ENCODE results near the gene KCP. TPM values are rescaled to one million over a fixed set of nuclear protein-coding genes. Genes with fewer than 3 reads are reported as not detected.

The KCP gene
- total RNA-seq, 1 experiment from 2014 or later: 5.3 TPM

DNA sequence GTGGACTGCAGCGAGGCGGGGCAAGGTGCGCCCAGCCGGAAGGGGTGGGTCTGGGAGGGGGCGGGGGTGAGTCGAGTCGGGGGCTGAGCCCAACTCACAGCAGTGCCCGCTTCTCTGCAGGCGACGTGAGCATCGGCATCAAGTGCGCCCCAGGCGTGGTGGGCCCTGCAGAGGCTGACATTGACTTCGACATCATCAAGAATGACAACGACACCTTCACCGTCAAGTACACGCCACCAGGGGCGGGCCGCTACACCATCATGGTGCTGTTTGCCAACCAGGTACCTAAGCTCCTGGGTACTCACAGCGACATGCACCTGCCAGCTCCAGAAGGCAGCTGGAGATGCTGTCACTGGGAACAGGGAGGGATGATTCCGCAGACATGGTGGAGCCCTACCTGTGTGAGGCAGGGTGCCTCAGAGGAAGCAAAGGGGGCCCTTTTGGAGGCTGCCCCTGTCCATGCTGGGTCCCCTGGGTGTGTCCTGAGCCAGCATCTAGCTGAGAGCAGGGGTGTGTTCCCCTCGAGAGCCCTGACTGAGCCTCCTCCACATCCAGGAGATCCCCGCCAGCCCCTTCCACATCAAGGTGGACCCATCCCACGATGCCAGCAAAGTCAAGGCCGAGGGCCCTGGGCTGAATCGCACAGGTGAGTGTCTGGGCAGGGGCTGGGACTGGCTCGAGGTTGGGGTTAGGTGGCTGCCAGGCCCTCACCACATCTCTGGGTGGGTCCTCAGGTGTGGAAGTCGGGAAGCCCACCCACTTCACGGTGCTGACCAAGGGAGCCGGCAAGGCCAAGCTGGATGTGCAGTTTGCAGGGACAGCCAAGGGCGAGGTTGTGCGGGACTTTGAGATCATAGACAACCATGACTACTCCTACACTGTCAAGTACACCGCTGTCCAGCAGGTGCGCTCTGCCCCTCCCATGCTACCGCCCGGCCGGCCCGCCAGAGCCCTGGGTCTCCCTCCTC lies 67.6 kb downstream of the KCP start:
- no peaks in the 10 kb centered on the region for H3K79me1 ChIP-seq (ENCODE audit: insufficient read depth, low read depth, low read length, poor library complexity, severe bottlenecking)
- no peak overlapping the region for H2AFZ ChIP-seq (ENCODE audit: low read length)
- H3K9ac ChIP-seq (ENCODE audit: extremely low read depth, insufficient read length, low read length): no peak overlapping the region
- H2BK12ac ChIP-seq (ENCODE audit: insufficient read length, low read depth, low read length): no peak overlapping the region
- H2AK5ac ChIP-seq (ENCODE audit: insufficient read length, low read length): no peak overlapping the region
- H4K91ac ChIP-seq (ENCODE audit: insufficient read length, low read depth, low read length): no peak overlapping the region
- H2BK5ac ChIP-seq (ENCODE audit: insufficient read length, low read length): no peak overlapping the region
- H2BK15ac ChIP-seq (ENCODE audit: low read depth, low read length): no peak overlapping the region
- no peak for DNase-seq
- no peaks in the 10 kb centered on the region for H3K23me2 ChIP-seq (ENCODE audit: insufficient read length, low read depth, low read length, poor library complexity, severe bottlenecking)
- Mint-ChIP-seq H3K27ac (no peak overlapping the region), H3K9me3 (no peaks in the 10 kb centered on the region), H3K4me3 (no peak overlapping the region), H3K4me1 (peaks cover 2 to 14% of the 10 kb centered on the region in 2 experiments), H3K36me3 (ENCODE audit: insufficient read depth in 1 of 3, low read depth in 3 of 3) (peaks cover 0 to 6% (median 0%) of the 10 kb centered on the region in 3 experiments; a peak in 2 of 7 replicates), H3K27me3 (ENCODE audit: low read depth) (no peaks in the 10 kb centered on the region)
- no peak overlapping the region for H3K27ac ChIP-seq (ENCODE audit: insufficient read length, low read depth, low read length)
- no peak overlapping the region for H3T11ph ChIP-seq (ENCODE audit: low read length)
- no peak overlapping the region for H2BK20ac ChIP-seq (ENCODE audit: low read depth, low read length, poor library complexity, severe bottlenecking)
- no peaks in the 10 kb centered on the region for H3K4me1 ChIP-seq (ENCODE audit: insufficient read depth, low read length)
- H3K18ac ChIP-seq (ENCODE audit: insufficient read length, low read depth, low read length): no peak overlapping the region
- no peak overlapping the region for H3K4ac ChIP-seq (ENCODE audit: low read depth, low read length)
- H3K56ac ChIP-seq (ENCODE audit: insufficient read length, low read depth, low read length): no peak overlapping the region
- no peaks in the 10 kb centered on the region for H3K79me2 ChIP-seq (ENCODE audit: insufficient read depth, low read length)
- no peak for TF ChIP-seq CTCF (conservative IDR thresholded peaks at IDR 0.05)
- no peak overlapping the region for H3K23ac ChIP-seq (ENCODE audit: insufficient read length, low read depth, low read length)
- no peak overlapping the region for H3K14ac ChIP-seq (ENCODE audit: insufficient read depth, low read length)
- no peaks in the 10 kb centered on the region for H3K9me3 ChIP-seq (ENCODE audit: control insufficient read depth, low read depth, low read length)
- H4K5ac ChIP-seq (ENCODE audit: insufficient read length, low read depth, low read length): no peak overlapping the region
- H4K20me1 ChIP-seq (ENCODE audit: control insufficient read depth, insufficient read depth, insufficient read length): no peaks in the 10 kb centered on the region
- no peak overlapping the region for H2BK120ac ChIP-seq (ENCODE audit: low read depth, low read length, poor library complexity, severe bottlenecking)
- no CpG with 5 or more reads among the region's 38 CpGs for WGBS (ENCODE audit: extremely low coverage, insufficient read length, low lambda C conversion rate)
- H4K8ac ChIP-seq (replicated peaks; ENCODE audit: insufficient read length, low read depth, low read length): no peak overlapping the region
- H3K4me2 ChIP-seq (ENCODE audit: insufficient read depth, insufficient read length, low read length): no peak overlapping the region
- H3K27me3 ChIP-seq (ENCODE audit: insufficient read depth, low read length): no peaks in the 10 kb centered on the region
